ENCODE data around the gene IL1RAPL1.

DNA sequence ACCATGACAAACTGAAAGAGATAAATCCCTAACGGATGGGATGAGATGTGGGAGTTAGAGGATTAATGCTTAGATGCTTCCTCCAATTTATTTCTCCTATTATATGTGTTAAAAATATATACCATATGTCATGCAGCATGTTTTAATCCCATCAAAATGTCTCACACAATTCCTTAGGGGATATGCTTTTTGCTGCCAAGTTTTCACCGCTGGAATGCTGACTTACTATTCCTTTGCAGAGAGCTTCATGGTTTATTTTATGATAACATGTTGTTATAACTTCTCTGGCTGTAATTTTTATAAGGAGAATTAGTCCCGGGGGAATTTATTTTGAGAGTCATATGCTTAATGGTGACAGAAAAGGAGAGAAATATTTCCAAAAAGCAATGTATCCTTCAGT lies 670.3 kb downstream of the IL1RAPL1 start:
- no peak for TF ChIP-seq POLR2A (IDR thresholded peaks at IDR 0.05; ENCODE audit: extremely low read depth, insufficient read length)
- no peak for TF ChIP-seq CTCF (IDR thresholded peaks at IDR 0.05; ENCODE audit: low read depth, low read length)
- TF ChIP-seq, protein P1, sequence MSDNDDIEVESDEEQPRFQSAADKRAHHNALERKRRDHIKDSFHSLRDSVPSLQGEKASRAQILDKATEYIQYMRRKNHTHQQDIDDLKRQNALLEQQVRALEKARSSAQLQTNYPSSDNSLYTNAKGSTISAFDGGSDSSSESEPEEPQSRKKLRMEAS (IDR thresholded peaks at IDR 0.05; ENCODE audit: low read depth, low read length), result no peak

All from NB4 (cell line).